Right lobe of liver (tissue), 4 donors: ENCODE data around the gene HNMT.

Experiments
- CTCF ChIP-seq, 4 donors: fragments of 200-600 bp in 3 of 4; fragments of 450-650 bp in 1 of 4; IDR thresholded peaks; one replicate each; pipeline versions ENCODE4 v1.5.1 to v1.8.0; 2016 to 2022; ENCODE audit warnings: antibody characterized with exemption in 4 of 4, mild to moderate bottlenecking in 2 of 4
- POLR2A ChIP-seq: fragments of 450-650 bp; IDR thresholded peaks from one replicate; pipeline ENCODE4 v1.6.1; 2017; ENCODE audit warnings: antibody characterized with exemption, mild to moderate bottlenecking
- donor health status: DM: no; HTN: no; CAD: no.
- donor health status: DM: no; HTN: no; CAD: no.
- donor health status: DM: no; HTN: yes; CAD: no.

GRCh38 chr2:138060301-138060635 is 96.0 kb downstream of the HNMT start:
- TF ChIP-seq CTCF (IDR thresholded peaks at IDR 0.05) (no peak), POLR2A (no peak)
